Fibroblast of pulmonary artery (primary cell): ENCODE data around the gene DYNC2H1.
"Not testable (repeated sequence)": the region's sequence is repeated elsewhere in the genome, so short reads cannot be mapped to it uniquely, and the experiment has no call there.

Experiments
- DNase-seq: peaks from one replicate; pipeline ENCODE4 v3.0.0-alpha.2; 2010; ENCODE audit warnings: low read depth
- H3K4me3 ChIP-seq: replicated peaks from 2 replicates; pipeline ENCODE4 v1.5.1; 2011; ENCODE audit warnings: low read depth, mild to moderate bottlenecking, control low read depth, low read length, moderate library complexity
- TF ChIP-seq, protein P1 (sequence below): IDR thresholded peaks from 2 replicates; pipeline ENCODE4 v1.5.1; 2011; ENCODE audit warnings: mild to moderate bottlenecking, control low read depth, low read length, inconsistent platforms; ENCODE audit errors: missing control alignments

The DYNC2H1 gene

DNA sequence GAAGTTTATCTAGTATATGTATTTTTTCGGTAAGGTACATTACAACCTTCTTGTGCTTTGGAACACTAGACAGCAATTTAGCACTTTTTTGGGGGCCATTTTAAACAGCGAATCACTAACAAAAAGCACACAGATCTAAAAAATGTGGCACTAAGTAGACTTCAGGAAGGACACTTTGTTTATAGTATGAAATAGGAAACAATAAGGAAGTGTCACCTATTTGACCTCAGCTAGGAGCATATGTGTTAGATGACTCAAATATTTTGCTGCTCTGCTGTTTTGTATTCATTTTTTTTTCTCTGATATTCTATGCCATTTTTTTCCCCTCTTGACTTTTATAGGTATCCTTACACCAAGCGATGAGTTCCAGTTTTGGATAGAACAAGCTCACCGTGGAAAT is 5.6 kb downstream of the DYNC2H1 start:
- DNase-seq = no peak
- H3K4me3 ChIP-seq = no peak overlapping the region
- TF ChIP-seq, protein P1, sequence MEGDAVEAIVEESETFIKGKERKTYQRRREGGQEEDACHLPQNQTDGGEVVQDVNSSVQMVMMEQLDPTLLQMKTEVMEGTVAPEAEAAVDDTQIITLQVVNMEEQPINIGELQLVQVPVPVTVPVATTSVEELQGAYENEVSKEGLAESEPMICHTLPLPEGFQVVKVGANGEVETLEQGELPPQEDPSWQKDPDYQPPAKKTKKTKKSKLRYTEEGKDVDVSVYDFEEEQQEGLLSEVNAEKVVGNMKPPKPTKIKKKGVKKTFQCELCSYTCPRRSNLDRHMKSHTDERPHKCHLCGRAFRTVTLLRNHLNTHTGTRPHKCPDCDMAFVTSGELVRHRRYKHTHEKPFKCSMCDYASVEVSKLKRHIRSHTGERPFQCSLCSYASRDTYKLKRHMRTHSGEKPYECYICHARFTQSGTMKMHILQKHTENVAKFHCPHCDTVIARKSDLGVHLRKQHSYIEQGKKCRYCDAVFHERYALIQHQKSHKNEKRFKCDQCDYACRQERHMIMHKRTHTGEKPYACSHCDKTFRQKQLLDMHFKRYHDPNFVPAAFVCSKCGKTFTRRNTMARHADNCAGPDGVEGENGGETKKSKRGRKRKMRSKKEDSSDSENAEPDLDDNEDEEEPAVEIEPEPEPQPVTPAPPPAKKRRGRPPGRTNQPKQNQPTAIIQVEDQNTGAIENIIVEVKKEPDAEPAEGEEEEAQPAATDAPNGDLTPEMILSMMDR = no peak

DNA sequence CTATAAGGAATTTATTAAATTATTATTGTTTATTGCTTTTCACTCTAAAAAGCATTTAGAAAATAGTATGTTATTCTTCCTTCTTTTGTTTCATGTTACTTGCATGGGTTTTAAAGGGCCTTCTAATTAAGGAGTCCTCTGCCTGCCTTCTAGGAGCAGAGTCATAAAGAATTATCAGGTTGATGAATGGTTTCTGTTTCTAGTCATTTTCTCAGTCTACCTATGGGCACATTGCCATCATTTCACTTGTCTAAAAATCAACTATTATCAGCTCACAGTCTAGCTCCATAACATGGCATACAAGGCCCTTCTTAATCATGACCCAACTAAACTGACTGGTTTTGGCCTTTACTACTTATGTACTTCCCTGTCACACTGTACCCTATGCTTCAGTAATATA is 16.2 kb downstream of the DYNC2H1 start:
- H3K4me3 ChIP-seq = no peak overlapping the region
- TF ChIP-seq, protein P1 = no peak
- DNase-seq = no peak

DNA sequence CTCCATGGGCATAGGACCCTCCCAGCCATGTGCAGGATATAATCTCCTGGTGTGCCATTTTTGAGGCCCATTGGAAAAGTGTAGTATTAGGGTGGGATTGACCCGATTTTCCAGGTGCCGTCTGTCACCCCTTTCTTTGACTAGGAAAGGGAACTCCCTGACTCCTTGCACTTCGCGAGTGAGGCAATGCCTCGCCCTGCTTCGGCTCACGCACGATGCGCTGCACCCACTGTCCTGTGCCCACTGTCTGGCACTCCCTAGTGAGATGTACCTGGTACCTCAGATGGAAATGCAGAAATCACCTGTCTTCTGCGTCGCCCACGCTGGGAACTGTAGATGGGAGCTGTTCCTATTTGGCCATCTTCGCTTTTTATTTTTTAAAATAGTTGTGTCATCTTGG is 32.8 kb downstream of the DYNC2H1 start:
- DNase-seq, H3K4me3 ChIP-seq: not testable (repeated sequence)

DNA sequence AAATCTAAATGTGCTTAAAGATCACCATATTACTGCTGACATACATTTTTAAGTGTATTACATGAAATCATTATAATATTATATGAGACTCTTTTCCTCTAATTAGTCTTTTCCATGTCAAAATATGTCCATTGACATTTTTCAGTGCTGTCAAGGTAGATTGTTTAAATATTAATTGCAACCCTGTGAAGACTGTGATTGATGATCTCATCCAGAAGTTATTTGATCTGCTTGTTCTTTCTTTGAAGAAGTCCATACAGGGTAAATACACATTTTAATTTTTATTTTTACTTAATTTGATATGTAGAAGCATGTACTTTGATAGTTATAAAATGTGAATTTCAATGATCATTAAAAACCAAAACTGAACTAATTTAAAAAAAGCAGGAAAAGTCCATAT is 38.4 kb downstream of the DYNC2H1 start:
- no peak overlapping the region for H3K4me3 ChIP-seq
- TF ChIP-seq, protein P1 = no peak
- DNase-seq = no peak

DNA sequence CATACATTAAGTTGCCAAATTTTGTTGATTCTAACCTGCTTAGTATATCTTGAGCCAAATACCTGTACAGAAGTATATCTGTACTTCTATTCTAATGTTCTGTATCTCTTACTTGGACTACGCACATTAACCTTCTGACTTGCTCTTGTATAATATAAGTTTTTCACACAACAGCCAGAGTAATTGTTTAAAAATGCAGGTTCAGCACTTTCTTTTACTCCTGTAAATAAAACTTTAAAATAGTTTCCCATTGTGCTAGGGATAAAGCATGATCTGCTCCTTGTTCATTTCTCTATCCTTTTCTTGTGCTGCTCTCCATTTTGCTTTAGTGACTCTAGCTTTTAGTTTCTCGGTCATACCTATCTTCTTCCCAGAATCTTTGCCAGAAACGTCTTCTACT is 48.3 kb downstream of the DYNC2H1 start:
- TF ChIP-seq, protein P1 = no peak
- H3K4me3 ChIP-seq = no peak overlapping the region
- DNase-seq = no peak

DNA sequence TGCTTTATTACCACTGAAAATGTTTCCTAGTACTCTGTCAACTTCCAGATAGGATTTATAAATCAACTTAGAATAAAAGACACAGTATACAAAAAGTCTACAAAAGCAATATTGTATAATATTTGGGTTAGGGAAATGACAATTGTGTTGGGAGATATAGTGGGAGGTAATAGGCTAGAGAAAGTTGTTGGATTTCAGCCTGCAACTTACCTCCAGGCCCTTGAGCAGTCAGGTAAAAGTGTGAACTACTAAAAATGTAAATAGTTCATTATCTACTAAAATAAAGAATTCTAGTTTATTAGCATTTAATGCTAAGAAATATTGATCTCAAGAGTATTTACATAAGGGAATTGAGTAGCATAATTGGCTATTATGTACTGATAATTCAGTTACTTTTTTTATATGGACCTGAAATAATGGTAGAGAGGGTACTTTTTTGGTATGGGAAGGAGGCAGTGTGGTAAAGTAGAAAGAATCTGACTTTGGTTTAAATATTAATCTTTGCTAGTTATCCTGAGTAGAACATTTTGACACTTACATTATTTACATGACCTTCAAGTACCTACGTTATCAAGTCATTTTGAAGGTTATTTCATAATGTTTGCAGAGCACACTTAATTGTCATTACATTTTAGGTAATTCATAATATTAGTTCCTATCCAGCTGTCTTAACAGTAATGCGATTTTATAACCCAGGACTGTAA is 55.0 kb downstream of the DYNC2H1 start:
- no peak overlapping the region for H3K4me3 ChIP-seq
- TF ChIP-seq, protein P1 = no peak
- no peak for DNase-seq

DNA sequence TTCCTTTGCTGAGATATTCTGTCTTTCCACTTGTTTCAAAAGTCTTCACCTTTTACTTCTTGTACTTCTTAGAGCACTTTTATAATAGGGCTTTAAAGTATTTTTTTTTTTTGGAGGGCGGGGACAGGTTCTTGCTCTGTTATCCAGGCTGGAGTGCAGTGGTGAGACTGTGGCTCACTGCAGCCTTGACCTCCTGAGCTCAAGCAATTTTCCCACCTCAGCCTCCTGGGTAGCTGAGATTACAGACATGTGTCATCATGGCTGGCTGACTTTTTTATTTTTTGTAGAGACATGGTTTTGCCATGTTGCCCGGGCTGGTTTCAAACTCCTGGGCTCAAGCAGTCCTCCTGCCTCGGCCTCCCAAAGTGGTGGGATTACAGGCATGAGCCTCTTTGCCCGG is 57.9 kb downstream of the DYNC2H1 start:
- no peak overlapping the region for H3K4me3 ChIP-seq
- no peak for DNase-seq
- TF ChIP-seq, protein P1 = no peak
